ENCODE results near the gene MYO5A.

GRCh38 chr15:52318729-52319500 lies 209.8 kb downstream of the MYO5A start:
- TF ChIP-seq POLR2A (IDR thresholded peaks at IDR 0.05; ENCODE audit: borderline replicate concordance, extremely low read depth, insufficient read depth, insufficient read length): no peak
- TF ChIP-seq SP1 (IDR thresholded peaks at IDR 0.05; ENCODE audit: low read depth): no peak
- TF ChIP-seq CTCF (IDR thresholded peaks at IDR 0.05 in 2 of 3, conservative IDR thresholded peaks at IDR 0.05 in 1 of 3; ENCODE audit: borderline replicate concordance in 1 of 3, insufficient read depth in 1 of 3, low read depth in 2 of 3, low read length in 2 of 3): no peak
- TF ChIP-seq CEBPB (IDR thresholded peaks at IDR 0.05; ENCODE audit: low read depth): no peak
- TF ChIP-seq EZH2 (IDR thresholded peaks at IDR 0.05): no peak
- no peak for TF ChIP-seq ZBTB33 (IDR thresholded peaks at IDR 0.05; ENCODE audit: extremely low read depth, insufficient replicate concordance, low read length)

Data from HCT116 (cell line).